ENCODE measurements around the gene TMEM263.
A peak's percentile ranks its signal among the peaks of the same experiment; 100 is the strongest.
"Not testable (repeated sequence)": the region's sequence is repeated elsewhere in the genome, so short reads cannot be mapped to it uniquely, and the experiment has no call there.

Gene TMEM263

GRCh38 chr12:106955377-106956047, at the start of gene TMEM263:
TMEM263 (plus strand) TSS chr12:106955907; CDS start chr12:106967117, 11,210 bp downstream.
- no peaks in the 10 kb centered on the region for H3K27me3 Mint-ChIP-seq
- H3K9me3 Mint-ChIP-seq, result no peaks in the 10 kb centered on the region
- H3K27ac Mint-ChIP-seq, result peak within 1 kb of the TSS; percentile 92
- H3K36me3 Mint-ChIP-seq (ENCODE audit: low read depth), result peaks cover 28% of the 10 kb centered on the region
- H3K4me1 Mint-ChIP-seq (ENCODE audit: low read depth), result peaks cover 29% of the 10 kb centered on the region
- peak; percentile 94 for DNase-seq
- peak within 1 kb of the TSS; percentile 99 for H3K4me3 Mint-ChIP-seq

GRCh38 chr12:106906715-106907114, 49.0 kb upstream of the TMEM263 start:
- Mint-ChIP-seq H3K4me1 (ENCODE audit: low read depth) (peaks cover 26% of the 10 kb centered on the region), H3K27ac (no peak overlapping the region), H3K4me3 (no peak overlapping the region), H3K36me3 (ENCODE audit: low read depth) (no peaks in the 10 kb centered on the region), H3K27me3 (peaks cover 44% of the 10 kb centered on the region), H3K9me3 (no peaks in the 10 kb centered on the region)
- no peak for DNase-seq

- H3K9me3 Mint-ChIP-seq, result no peaks in the 10 kb centered on the region
- peaks cover 39% of the 10 kb centered on the region for H3K27me3 Mint-ChIP-seq
- H3K4me3 Mint-ChIP-seq, result no peak overlapping the region
- H3K4me1 Mint-ChIP-seq (ENCODE audit: low read depth), result peaks cover 26% of the 10 kb centered on the region
- no peak for DNase-seq
- no peak overlapping the region for H3K27ac Mint-ChIP-seq
- no peaks in the 10 kb centered on the region for H3K36me3 Mint-ChIP-seq (ENCODE audit: low read depth)
These were observed 48.3 kb upstream of the TMEM263 start for GRCh38 chr12:106907411-106907810.

GRCh38 chr12:106907846-106908245, 47.9 kb upstream of the TMEM263 start:
- Mint-ChIP-seq H3K4me1 (ENCODE audit: low read depth) (peaks cover 26% of the 10 kb centered on the region), H3K4me3 (no peak overlapping the region), H3K27ac (no peak overlapping the region), H3K27me3 (peaks cover 35% of the 10 kb centered on the region), H3K9me3 (no peaks in the 10 kb centered on the region), H3K36me3 (ENCODE audit: low read depth) (no peaks in the 10 kb centered on the region)
- no peak for DNase-seq

- no peak for DNase-seq
- H3K4me1 Mint-ChIP-seq (ENCODE audit: low read depth), result peaks cover 19% of the 10 kb centered on the region
- peaks cover 28% of the 10 kb centered on the region for H3K27me3 Mint-ChIP-seq
- no peaks in the 10 kb centered on the region for H3K9me3 Mint-ChIP-seq
- no peak overlapping the region for H3K4me3 Mint-ChIP-seq
- H3K36me3 Mint-ChIP-seq (ENCODE audit: low read depth), result no peaks in the 10 kb centered on the region
- no peak overlapping the region for H3K27ac Mint-ChIP-seq
These were observed 47.1 kb upstream of the TMEM263 start for GRCh38 chr12:106908561-106908960.

- Mint-ChIP-seq H3K9me3 (no peaks in the 10 kb centered on the region), H3K27ac (no peak overlapping the region), H3K36me3 (ENCODE audit: low read depth) (no peaks in the 10 kb centered on the region), H3K4me3 (no peak overlapping the region), H3K27me3 (peaks cover 18% of the 10 kb centered on the region), H3K4me1 (ENCODE audit: low read depth) (peaks cover 27% of the 10 kb centered on the region)
- no peak for DNase-seq
These were observed 45.5 kb upstream of the TMEM263 start for GRCh38 chr12:106910202-106910601.

- H3K4me1 Mint-ChIP-seq (ENCODE audit: low read depth), result peaks cover 34% of the 10 kb centered on the region
These were observed 44.1 kb upstream of the TMEM263 start for GRCh38 chr12:106911581-106911980.

GRCh38 chr12:106913456-106913855, 42.3 kb upstream of the TMEM263 start:
- H3K27ac Mint-ChIP-seq, result no peak overlapping the region
- no peaks in the 10 kb centered on the region for H3K36me3 Mint-ChIP-seq (ENCODE audit: low read depth)
- H3K4me1 Mint-ChIP-seq (ENCODE audit: low read depth), result peaks cover 34% of the 10 kb centered on the region
- H3K4me3 Mint-ChIP-seq, result no peak overlapping the region
- H3K27me3 Mint-ChIP-seq, result no peaks in the 10 kb centered on the region
- no peak for DNase-seq
- H3K9me3 Mint-ChIP-seq, result no peaks in the 10 kb centered on the region

More at GRCh38 chr12:106911581-106911980, 44.1 kb upstream of the TMEM263 start:
- no peak overlapping the region for H3K4me3 Mint-ChIP-seq
- H3K9me3 Mint-ChIP-seq, result no peaks in the 10 kb centered on the region
- peaks cover 10% of the 10 kb centered on the region for H3K27me3 Mint-ChIP-seq
- H3K27ac Mint-ChIP-seq, result no peak overlapping the region
- no peak for DNase-seq
- H3K36me3 Mint-ChIP-seq (ENCODE audit: low read depth), result no peaks in the 10 kb centered on the region

GRCh38 chr12:106914796-106915634, 40.7 kb upstream of the TMEM263 start:
- Mint-ChIP-seq H3K27ac (peak overlapping the region; percentile 81), H3K36me3 (ENCODE audit: low read depth) (no peaks in the 10 kb centered on the region), H3K27me3 (peaks cover 3% of the 10 kb centered on the region), H3K4me1 (ENCODE audit: low read depth) (peaks cover 34% of the 10 kb centered on the region), H3K9me3 (no peaks in the 10 kb centered on the region), H3K4me3 (no peak overlapping the region)
- no peak for DNase-seq

GRCh38 chr12:106915635-106916026, 40.1 kb upstream of the TMEM263 start:
- Mint-ChIP-seq H3K27me3 (peaks cover 3% of the 10 kb centered on the region), H3K4me3 (no peak overlapping the region), H3K9me3 (no peaks in the 10 kb centered on the region), H3K27ac (peak overlapping the region; percentile 81), H3K36me3 (ENCODE audit: low read depth) (no peaks in the 10 kb centered on the region), H3K4me1 (ENCODE audit: low read depth) (peaks cover 28% of the 10 kb centered on the region)
- DNase-seq, result no peak

GRCh38 chr12:106917503-106917902, 38.2 kb upstream of the TMEM263 start:
- no peak for DNase-seq
- H3K4me1 Mint-ChIP-seq (ENCODE audit: low read depth), result peaks cover 17% of the 10 kb centered on the region
- H3K9me3 Mint-ChIP-seq, result no peaks in the 10 kb centered on the region
- no peaks in the 10 kb centered on the region for H3K36me3 Mint-ChIP-seq (ENCODE audit: low read depth)
- H3K27me3 Mint-ChIP-seq, result peaks cover 3% of the 10 kb centered on the region
- H3K27ac Mint-ChIP-seq, result no peak overlapping the region
- H3K4me3 Mint-ChIP-seq, result no peak overlapping the region

GRCh38 chr12:106918746-106919145, 37.0 kb upstream of the TMEM263 start:
- H3K4me1 Mint-ChIP-seq (ENCODE audit: low read depth), result peaks cover 17% of the 10 kb centered on the region
- no peak for DNase-seq
- no peaks in the 10 kb centered on the region for H3K9me3 Mint-ChIP-seq
- H3K36me3 Mint-ChIP-seq (ENCODE audit: low read depth), result no peaks in the 10 kb centered on the region
- H3K4me3 Mint-ChIP-seq, result no peak overlapping the region
- H3K27ac Mint-ChIP-seq, result no peak overlapping the region
- peaks cover 3% of the 10 kb centered on the region for H3K27me3 Mint-ChIP-seq

GRCh38 chr12:106919910-106920544, 35.7 kb upstream of the TMEM263 start:
- H3K4me1 Mint-ChIP-seq (ENCODE audit: low read depth), result peaks cover 9% of the 10 kb centered on the region
- peaks cover 3% of the 10 kb centered on the region for H3K27me3 Mint-ChIP-seq
- no peak overlapping the region for H3K27ac Mint-ChIP-seq
- no peak for DNase-seq
- no peaks in the 10 kb centered on the region for H3K36me3 Mint-ChIP-seq (ENCODE audit: low read depth)
- no peak overlapping the region for H3K4me3 Mint-ChIP-seq
- H3K9me3 Mint-ChIP-seq, result peaks cover 5% of the 10 kb centered on the region

- not testable (repeated sequence) for H3K4me1 Mint-ChIP-seq (ENCODE audit: low read depth); H3K27ac Mint-ChIP-seq; DNase-seq; H3K4me3 Mint-ChIP-seq; H3K9me3 Mint-ChIP-seq; H3K36me3 Mint-ChIP-seq (ENCODE audit: low read depth); H3K27me3 Mint-ChIP-seq
These were observed 33.7 kb upstream of the TMEM263 start for GRCh38 chr12:106921976-106922375.

GRCh38 chr12:106923594-106923993, 32.1 kb upstream of the TMEM263 start:
- H3K9me3 Mint-ChIP-seq; H3K4me3 Mint-ChIP-seq; H3K27me3 Mint-ChIP-seq; H3K4me1 Mint-ChIP-seq (ENCODE audit: low read depth); DNase-seq; H3K27ac Mint-ChIP-seq; H3K36me3 Mint-ChIP-seq (ENCODE audit: low read depth): not testable (repeated sequence)
